ENCODE data around the gene MAP3K8.

DNA sequence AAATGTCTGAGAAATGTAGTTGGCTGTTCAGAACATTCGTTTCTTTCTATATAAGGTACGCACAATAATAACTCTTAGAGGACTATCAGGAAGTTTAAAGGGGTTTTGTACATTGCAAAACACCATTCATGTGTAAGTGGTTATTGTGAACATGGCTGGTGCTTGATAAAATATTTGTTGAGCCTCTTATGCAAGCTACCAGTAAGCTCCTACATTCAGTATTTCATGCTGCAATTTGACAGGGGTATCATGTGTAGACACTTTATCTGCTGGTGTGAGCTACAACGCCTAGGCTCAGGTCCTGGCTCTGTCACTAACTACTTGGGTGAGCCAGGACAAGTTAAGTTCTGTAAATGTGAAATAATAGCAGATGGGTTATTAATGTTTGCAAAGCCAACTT is 75.5 kb downstream of the MAP3K8 start:
- no peak for TF ChIP-seq POLR2A (IDR thresholded peaks at IDR 0.05)
- TF ChIP-seq, protein P1, sequence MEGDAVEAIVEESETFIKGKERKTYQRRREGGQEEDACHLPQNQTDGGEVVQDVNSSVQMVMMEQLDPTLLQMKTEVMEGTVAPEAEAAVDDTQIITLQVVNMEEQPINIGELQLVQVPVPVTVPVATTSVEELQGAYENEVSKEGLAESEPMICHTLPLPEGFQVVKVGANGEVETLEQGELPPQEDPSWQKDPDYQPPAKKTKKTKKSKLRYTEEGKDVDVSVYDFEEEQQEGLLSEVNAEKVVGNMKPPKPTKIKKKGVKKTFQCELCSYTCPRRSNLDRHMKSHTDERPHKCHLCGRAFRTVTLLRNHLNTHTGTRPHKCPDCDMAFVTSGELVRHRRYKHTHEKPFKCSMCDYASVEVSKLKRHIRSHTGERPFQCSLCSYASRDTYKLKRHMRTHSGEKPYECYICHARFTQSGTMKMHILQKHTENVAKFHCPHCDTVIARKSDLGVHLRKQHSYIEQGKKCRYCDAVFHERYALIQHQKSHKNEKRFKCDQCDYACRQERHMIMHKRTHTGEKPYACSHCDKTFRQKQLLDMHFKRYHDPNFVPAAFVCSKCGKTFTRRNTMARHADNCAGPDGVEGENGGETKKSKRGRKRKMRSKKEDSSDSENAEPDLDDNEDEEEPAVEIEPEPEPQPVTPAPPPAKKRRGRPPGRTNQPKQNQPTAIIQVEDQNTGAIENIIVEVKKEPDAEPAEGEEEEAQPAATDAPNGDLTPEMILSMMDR (IDR thresholded peaks at IDR 0.05), result no peak
